Activated naive CD8-positive, alpha-beta T cell treated with anti-CD3 and anti-CD28 coated beads for 36 hours (primary cell): Measurements from ENCODE around the gene SAMHD1. TPM values are rescaled to one million over a fixed set of nuclear protein-coding genes. Genes with fewer than 3 reads are reported as not detected.
"Not testable (repeated sequence)": the region's sequence is repeated elsewhere in the genome, so short reads cannot be mapped to it uniquely, and the experiment has no call there.

Experiments used
- DNase-seq: peaks from one replicate; pipeline ENCODE4 v3.0.0; 2021
- H3K27ac Mint-ChIP-seq: one replicate; pipeline ENCODE4 v1.8.0; 2022; ENCODE audit warnings: mild to moderate bottlenecking, moderate library complexity, mixed read lengths
- H3K27me3 Mint-ChIP-seq: one replicate; pipeline ENCODE4 v1.8.0; 2022; ENCODE audit warnings: mild to moderate bottlenecking, mixed read lengths
- H3K36me3 Mint-ChIP-seq: one replicate; pipeline ENCODE4 v1.8.0; 2021; ENCODE audit warnings: mild to moderate bottlenecking, mixed read lengths
- H3K4me1 Mint-ChIP-seq: one replicate; pipeline ENCODE4 v1.8.0; 2021; ENCODE audit warnings: mixed read lengths
- H3K4me3 Mint-ChIP-seq: one replicate; pipeline ENCODE4 v1.8.0; 2022; ENCODE audit warnings: mild to moderate bottlenecking, moderate library complexity, mixed read lengths
- H3K9me3 Mint-ChIP-seq: one replicate; pipeline ENCODE4 v1.8.0; 2022; ENCODE audit warnings: mixed read lengths
- total RNA-seq, 2 experiments: library from RNA; stranded (reverse); gene quantifications; one replicate each; pipeline ENCODE4 v1.2.3, GENCODE V29; 2021

SAMHD1 gene
- total RNA-seq, 2 experiments from 2014 or later = 35.6 to 43.2 TPM

- not testable (repeated sequence) for H3K27ac Mint-ChIP-seq, H3K9me3 Mint-ChIP-seq, H3K4me1 Mint-ChIP-seq, H3K4me3 Mint-ChIP-seq, H3K27me3 Mint-ChIP-seq, DNase-seq
- H3K36me3 Mint-ChIP-seq = peaks cover 25% of the 10 kb centered on the region
Measured at GRCh38 chr20:36905566-36905965, 45.9 kb downstream of the SAMHD1 start.

GRCh38 chr20:36904690-36905089 is 46.8 kb downstream of the SAMHD1 start:
- Mint-ChIP-seq H3K36me3 (peaks cover 24% of the 10 kb centered on the region), H3K4me3 (no peak overlapping the region), H3K27ac (peak overlapping the region; percentile 76), H3K9me3 (no peaks in the 10 kb centered on the region), H3K4me1 (peaks cover 9% of the 10 kb centered on the region), H3K27me3 (no peaks in the 10 kb centered on the region)
- no peak for DNase-seq

- H3K4me3 Mint-ChIP-seq = no peak overlapping the region
- no peaks in the 10 kb centered on the region for H3K27me3 Mint-ChIP-seq
- H3K9me3 Mint-ChIP-seq = no peaks in the 10 kb centered on the region
- H3K27ac Mint-ChIP-seq = peak overlapping the region; percentile 47
- H3K4me1 Mint-ChIP-seq = peaks cover 7% of the 10 kb centered on the region
- no peak for DNase-seq
- peaks cover 10% of the 10 kb centered on the region for H3K36me3 Mint-ChIP-seq
Measured at GRCh38 chr20:36895036-36895435, 56.5 kb downstream of the SAMHD1 start.

- H3K27me3 Mint-ChIP-seq = no peaks in the 10 kb centered on the region
- H3K4me1 Mint-ChIP-seq = peaks cover 8% of the 10 kb centered on the region
- no peak overlapping the region for H3K4me3 Mint-ChIP-seq
- no peaks in the 10 kb centered on the region for H3K9me3 Mint-ChIP-seq
- H3K27ac Mint-ChIP-seq = no peak overlapping the region
- no peak for DNase-seq
- H3K36me3 Mint-ChIP-seq = peaks cover 8% of the 10 kb centered on the region
Measured at GRCh38 chr20:36893801-36894200, 57.7 kb downstream of the SAMHD1 start.

GRCh38 chr20:36891211-36891610 is 60.3 kb downstream of the SAMHD1 start:
- no peaks in the 10 kb centered on the region for H3K9me3 Mint-ChIP-seq
- peaks cover 2% of the 10 kb centered on the region for H3K36me3 Mint-ChIP-seq
- peaks cover 17% of the 10 kb centered on the region for H3K4me1 Mint-ChIP-seq
- H3K4me3 Mint-ChIP-seq = no peak overlapping the region
- H3K27me3 Mint-ChIP-seq = no peaks in the 10 kb centered on the region
- DNase-seq = no peak
- H3K27ac Mint-ChIP-seq = no peak overlapping the region

GRCh38 chr20:36890586-36890985 is 60.9 kb downstream of the SAMHD1 start:
- Mint-ChIP-seq H3K27ac (no peak overlapping the region), H3K27me3 (no peaks in the 10 kb centered on the region), H3K9me3 (no peaks in the 10 kb centered on the region), H3K4me1 (peaks cover 17% of the 10 kb centered on the region), H3K36me3 (peaks cover 2% of the 10 kb centered on the region), H3K4me3 (no peak overlapping the region)
- DNase-seq = no peak

GRCh38 chr20:36888880-36889516 is 62.5 kb downstream of the SAMHD1 start:
- no peaks in the 10 kb centered on the region for H3K9me3 Mint-ChIP-seq
- H3K4me3 Mint-ChIP-seq = no peak overlapping the region
- no peaks in the 10 kb centered on the region for H3K27me3 Mint-ChIP-seq
- H3K4me1 Mint-ChIP-seq = peaks cover 14% of the 10 kb centered on the region
- H3K27ac Mint-ChIP-seq = no peak overlapping the region
- DNase-seq = no peak
- H3K36me3 Mint-ChIP-seq = no peaks in the 10 kb centered on the region

GRCh38 chr20:36887752-36888090 is 63.8 kb downstream of the SAMHD1 start:
- Mint-ChIP-seq H3K36me3 (no peaks in the 10 kb centered on the region), H3K27ac (no peak overlapping the region), H3K27me3 (no peaks in the 10 kb centered on the region), H3K9me3 (no peaks in the 10 kb centered on the region), H3K4me3 (no peak overlapping the region), H3K4me1 (peaks cover 14% of the 10 kb centered on the region)
- no peak for DNase-seq

GRCh38 chr20:36886859-36887751 is 64.4 kb downstream of the SAMHD1 start:
- H3K27ac Mint-ChIP-seq = peak overlapping the region; percentile 63
- no peaks in the 10 kb centered on the region for H3K36me3 Mint-ChIP-seq
- no peak overlapping the region for H3K4me3 Mint-ChIP-seq
- peak; percentile 84 for DNase-seq
- no peaks in the 10 kb centered on the region for H3K27me3 Mint-ChIP-seq
- H3K4me1 Mint-ChIP-seq = peaks cover 14% of the 10 kb centered on the region
- no peaks in the 10 kb centered on the region for H3K9me3 Mint-ChIP-seq

- Mint-ChIP-seq H3K9me3 (no peaks in the 10 kb centered on the region), H3K36me3 (no peaks in the 10 kb centered on the region), H3K4me3 (no peak overlapping the region), H3K27ac (no peak overlapping the region), H3K4me1 (peaks cover 19% of the 10 kb centered on the region), H3K27me3 (no peaks in the 10 kb centered on the region)
- no peak for DNase-seq
Measured at GRCh38 chr20:36885356-36885755, 66.2 kb downstream of the SAMHD1 start.

- Mint-ChIP-seq H3K27ac (no peak overlapping the region), H3K27me3 (no peaks in the 10 kb centered on the region), H3K36me3 (no peaks in the 10 kb centered on the region), H3K4me1 (peaks cover 16% of the 10 kb centered on the region), H3K4me3 (no peak overlapping the region), H3K9me3 (no peaks in the 10 kb centered on the region)
- DNase-seq = no peak
Measured at GRCh38 chr20:36883977-36884535, 67.5 kb downstream of the SAMHD1 start.

- no peaks in the 10 kb centered on the region for H3K9me3 Mint-ChIP-seq
- H3K36me3 Mint-ChIP-seq = no peaks in the 10 kb centered on the region
- DNase-seq = peak; percentile 17
- H3K4me1 Mint-ChIP-seq = peaks cover 9% of the 10 kb centered on the region
- no peaks in the 10 kb centered on the region for H3K27me3 Mint-ChIP-seq
- H3K4me3 Mint-ChIP-seq = no peak overlapping the region
- H3K27ac Mint-ChIP-seq = no peak overlapping the region
Measured at GRCh38 chr20:36881888-36882287, 69.6 kb downstream of the SAMHD1 start.

- Mint-ChIP-seq H3K9me3 (no peaks in the 10 kb centered on the region), H3K36me3 (no peaks in the 10 kb centered on the region), H3K27me3 (no peaks in the 10 kb centered on the region), H3K4me3 (no peak overlapping the region), H3K4me1 (peaks cover 5% of the 10 kb centered on the region), H3K27ac (no peak overlapping the region)
- DNase-seq = no peak
Measured at GRCh38 chr20:36881331-36881730, 70.2 kb downstream of the SAMHD1 start.

- no peak for DNase-seq
- peaks cover 5% of the 10 kb centered on the region for H3K4me1 Mint-ChIP-seq
- H3K36me3 Mint-ChIP-seq = no peaks in the 10 kb centered on the region
- no peak overlapping the region for H3K27ac Mint-ChIP-seq
- no peaks in the 10 kb centered on the region for H3K27me3 Mint-ChIP-seq
- no peaks in the 10 kb centered on the region for H3K9me3 Mint-ChIP-seq
- H3K4me3 Mint-ChIP-seq = no peak overlapping the region
Measured at GRCh38 chr20:36880741-36881250, 70.7 kb downstream of the SAMHD1 start.

GRCh38 chr20:36878941-36879340 is 72.6 kb downstream of the SAMHD1 start:
- H3K27ac Mint-ChIP-seq = no peak overlapping the region
- DNase-seq = no peak
- H3K27me3 Mint-ChIP-seq = no peaks in the 10 kb centered on the region

More at GRCh38 chr20:36878941-36879340, 72.6 kb downstream of the SAMHD1 start:
- H3K4me1 Mint-ChIP-seq = peaks cover 5% of the 10 kb centered on the region
- no peaks in the 10 kb centered on the region for H3K9me3 Mint-ChIP-seq
- H3K36me3 Mint-ChIP-seq = no peaks in the 10 kb centered on the region
- H3K4me3 Mint-ChIP-seq = no peak overlapping the region
